ENCODE results near the gene ERICH2.

- TF ChIP-seq POLR2A (IDR thresholded peaks at IDR 0.05) (no peak), CTCF (IDR thresholded peaks at IDR 0.05) (no peak), POLR2AphosphoS5 (IDR thresholded peaks at IDR 0.05; ENCODE audit: insufficient read depth in 1 of 2, low read depth in 1 of 2) (no peak)
Measured at GRCh38 chr2:170739048-170739447, 31.1 kb upstream of the ERICH2 start.
